H1 (cell line): Measurements from ENCODE around the gene GRK3. TPM values are rescaled to one million over a fixed set of nuclear protein-coding genes. Genes with fewer than 3 reads are reported as not detected.

Experiments used
- CTCF ChIA-PET: fragments of 300-600 bp; sonication (Branson Sonifier 250); formaldehyde crosslinking; loops from one replicate; lab custom pipeline; 2021; ENCODE audit not compliant: partially characterized antibody; lab: Charles Lee
- POLR2A ChIA-PET: fragments of 300-600 bp; sonication (Branson Sonifier 250); formaldehyde crosslinking; loops from one replicate; lab custom pipeline; 2021; ENCODE audit warnings: inconsistent platforms; ENCODE audit not compliant: partially characterized antibody; lab: Charles Lee
- DNase-seq, 2 experiments: peaks; one replicate each; pipeline versions ENCODE4 v3.0.0 to v3.0.0-alpha.2; 2010 to 2022; ENCODE audit warnings: low spot score in 2 of 2, low read depth in 1 of 2, mixed read lengths in 1 of 2
- FAIRE-seq: peaks from 2 replicates; lab custom pipeline; 2011; peaks lifted over from hg19 to GRCh38; lab: Jason Lieb, UNC
- H2AFZ ChIP-seq: 2 replicates; pipeline ENCODE4 v1.8.1; 2012; ENCODE audit warnings: low read length, inconsistent platforms
- H2AK5ac ChIP-seq: 2 replicates; pipeline ENCODE4 v1.6.1; 2013; ENCODE audit warnings: low read depth, low read length
- H2BK120ac ChIP-seq: replicated peaks from 2 replicates; pipeline ENCODE3; 2013; ENCODE audit warnings: low read depth, low read length, inconsistent platforms
- H2BK12ac ChIP-seq: 2 replicates; pipeline ENCODE4 v1.6.1; 2013; ENCODE audit warnings: low read depth, low read length
- H2BK15ac ChIP-seq: 2 replicates; pipeline ENCODE4 v1.6.1; 2013; ENCODE audit warnings: low read length
- H2BK20ac ChIP-seq: 2 replicates; pipeline ENCODE4 v1.6.1; 2013; ENCODE audit warnings: low read length
- H2BK5ac ChIP-seq: 2 replicates; pipeline ENCODE4 v1.6.1; 2013; ENCODE audit warnings: low read depth, low read length
- H3K14ac ChIP-seq: 2 replicates; pipeline ENCODE4 v1.6.1; 2013; ENCODE audit warnings: inconsistent platforms; ENCODE audit not compliant: insufficient read length
- H3K18ac ChIP-seq: 2 replicates; pipeline ENCODE4 v1.6.1; 2013; ENCODE audit warnings: low read length; ENCODE audit errors: extremely low read depth
- H3K23ac ChIP-seq: 2 replicates; pipeline ENCODE4 v1.6.1; 2013; ENCODE audit warnings: inconsistent platforms; ENCODE audit not compliant: insufficient read length
- H3K23me2 ChIP-seq: 2 replicates; pipeline ENCODE4 v1.6.1; 2013; ENCODE audit warnings: low read depth, low read length
- H3K27ac ChIP-seq: 2 replicates; pipeline ENCODE4 v1.6.1; 2011; ENCODE audit warnings: low read depth, low read length, inconsistent platforms
- H3K27me3 ChIP-seq, 4 experiments: replicated peaks in 1 of 4; 1 replicate in 1 of 4; 2 replicates in 3 of 4; pipeline versions ENCODE4 v1.6.1 to v1.8.1; 2011 to 2013; ENCODE audit warnings: low read length in 3 of 4, mild to moderate bottlenecking in 3 of 4, inconsistent platforms in 2 of 4, mixed read lengths in 2 of 4, moderate library complexity in 1 of 4; ENCODE audit not compliant: control insufficient read depth in 3 of 4, insufficient read depth in 3 of 4; ENCODE audit errors: extremely low read depth in 1 of 4
- H3K36me3 ChIP-seq, 4 experiments: 2 replicates each; pipeline versions ENCODE4 v1.6.1 to v1.8.1; 2011 to 2013; ENCODE audit warnings: mild to moderate bottlenecking in 4 of 4, low read length in 3 of 4, moderate library complexity in 2 of 4, control low read depth in 1 of 4, inconsistent platforms in 1 of 4; ENCODE audit not compliant: insufficient read depth in 4 of 4, control insufficient read depth in 2 of 4
- H3K4ac ChIP-seq: replicated peaks from 2 replicates; pipeline ENCODE3; 2013; ENCODE audit warnings: low read length, low read depth, mixed read lengths, inconsistent platforms; ENCODE audit not compliant: insufficient read length
- H3K4me1 ChIP-seq, 4 experiments: replicated peaks in 1 of 4; 1 replicate in 1 of 4; 2 replicates in 3 of 4; pipeline versions ENCODE4 v1.6.1 to v1.8.1; 2011 to 2013; ENCODE audit warnings: low read length in 3 of 4, inconsistent platforms in 2 of 4, mixed read lengths in 1 of 4; ENCODE audit not compliant: insufficient read depth in 4 of 4, control insufficient read depth in 3 of 4
- H3K4me2 ChIP-seq, 2 experiments: 2 replicates each; pipeline versions ENCODE4 v1.6.1 to v1.8.1; 2011 to 2013; ENCODE audit warnings: low read depth in 2 of 2, low read length in 2 of 2, control low read depth in 1 of 2, inconsistent platforms in 1 of 2, mild to moderate bottlenecking in 1 of 2; ENCODE audit not compliant: insufficient read depth in 1 of 2
- H3K4me3 ChIP-seq, 4 experiments: fragments of 200-600, 300-600 bp in 1 of 4; sonication (generic), shearing (Covaris generic), sonication (Bioruptor Twin) in 1 of 4; 2 replicates each; pipeline versions ENCODE4 v1.5.1 to v1.8.1; 2011 to 2016; ENCODE audit warnings: low read length in 4 of 4, low read depth in 3 of 4, control low read depth in 2 of 4, inconsistent platforms in 2 of 4, mild to moderate bottlenecking in 2 of 4, mixed read lengths in 1 of 4, moderate library complexity in 1 of 4; ENCODE audit not compliant: insufficient read depth in 2 of 4; ENCODE audit errors: extremely low read depth in 1 of 4
- H3K56ac ChIP-seq: replicated peaks from 2 replicates; pipeline ENCODE3; 2013; ENCODE audit warnings: low read depth, mild to moderate bottlenecking, mixed read lengths, low read length, inconsistent platforms; ENCODE audit not compliant: insufficient read length
- H3K79me1 ChIP-seq: 2 replicates; pipeline ENCODE4 v1.6.1; 2013; ENCODE audit warnings: low read depth, low read length, control low read depth
- H3K79me2 ChIP-seq, 2 experiments: 2 replicates each; pipeline versions ENCODE4 v1.6.1 to v1.8.1; 2012 to 2013; ENCODE audit warnings: low read length in 2 of 2, mild to moderate bottlenecking in 2 of 2, inconsistent platforms in 1 of 2; ENCODE audit not compliant: insufficient read depth in 2 of 2, control insufficient read depth in 1 of 2
- H3K9ac ChIP-seq, 4 experiments: replicated peaks in 1 of 4; 1 replicate in 1 of 4; 2 replicates in 3 of 4; pipeline versions ENCODE4 v1.6.1 to v1.8.1; 2011 to 2013; ENCODE audit warnings: low read depth in 3 of 4, low read length in 3 of 4, control low read depth in 2 of 4, mild to moderate bottlenecking in 2 of 4, moderate library complexity in 2 of 4, inconsistent platforms in 1 of 4; ENCODE audit errors: extremely low read depth in 1 of 4
- H3K9me3 ChIP-seq, 2 experiments: 2 replicates each; pipeline versions ENCODE4 v1.6.1 to v1.8.1; 2012 to 2013; ENCODE audit warnings: mild to moderate bottlenecking in 2 of 2, moderate library complexity in 2 of 2, control low read depth in 1 of 2, inconsistent platforms in 1 of 2, low read depth in 1 of 2, low read length in 1 of 2, mixed read lengths in 1 of 2; ENCODE audit not compliant: insufficient read depth in 2 of 2
- H4K20me1 ChIP-seq, 2 experiments: replicated peaks in 1 of 2; 2 replicates each; pipeline versions ENCODE3 to v1.8.1; 2011 to 2013; ENCODE audit warnings: inconsistent platforms in 2 of 2, low read length in 2 of 2, mild to moderate bottlenecking in 1 of 2; ENCODE audit not compliant: insufficient read depth in 2 of 2, control insufficient read depth in 1 of 2
- H4K5ac ChIP-seq: 2 replicates; pipeline ENCODE4 v1.6.1; 2013; ENCODE audit warnings: low read length, low read depth, mixed read lengths, inconsistent platforms; ENCODE audit not compliant: insufficient read length
- H4K8ac ChIP-seq: 2 replicates; pipeline ENCODE4 v1.8.0; 2013; ENCODE audit warnings: mild to moderate bottlenecking, moderate library complexity, low read length, inconsistent platforms; ENCODE audit not compliant: insufficient read depth; ENCODE audit errors: extremely low read depth
- H4K91ac ChIP-seq: replicated peaks from 2 replicates; pipeline ENCODE3; 2013; ENCODE audit warnings: low read length, mixed read lengths, inconsistent platforms; ENCODE audit not compliant: insufficient read length
- ATF2 ChIP-seq: IDR thresholded peaks from 2 replicates; pipeline ENCODE4 v1.6.1; 2012; ENCODE audit warnings: low read length, inconsistent platforms
- KDM1A ChIP-seq: fragments of 200-600, 300-600 bp; sonication (generic); IDR thresholded peaks from 2 replicates; pipeline ENCODE4 v1.7.1; 2016; ENCODE audit warnings: mild to moderate bottlenecking, low read length, borderline replicate concordance
- RFX5 ChIP-seq: IDR thresholded peaks from 2 replicates; pipeline ENCODE4 v1.6.1; 2011; ENCODE audit warnings: low read depth, low read length, improper control_type of control experiment, borderline replicate concordance
- RNF2 ChIP-seq: fragments of 200-900, 300-1000 bp; sonication (generic); IDR thresholded peaks from 2 replicates; pipeline ENCODE4 v1.7.1; 2016; ENCODE audit warnings: borderline replicate concordance, low read depth, mild to moderate bottlenecking, antibody characterized with exemption, low read length; ENCODE audit not compliant: poor library complexity, severe bottlenecking; ENCODE audit errors: missing control alignments
- SAP30 ChIP-seq: fragments of 300-600 bp; sonication (generic); IDR thresholded peaks from 2 replicates; pipeline ENCODE4 v1.7.1; 2012; ENCODE audit warnings: low read length, moderate library complexity, mild to moderate bottlenecking, inconsistent platforms; ENCODE audit not compliant: insufficient read depth, insufficient replicate concordance
- SIN3A ChIP-seq, 2 experiments: IDR thresholded peaks in 1 of 2; conservative IDR thresholded peaks in 1 of 2; 2 replicates each; pipeline ENCODE4 v1.6.1; 2011 to 2012; ENCODE audit warnings: low read length in 2 of 2, improper control_type of control experiment in 1 of 2, low read depth in 1 of 2, mild to moderate bottlenecking in 1 of 2
- SIRT6 ChIP-seq: IDR thresholded peaks from one replicate; pipeline ENCODE4 v1.7.1; 2012; ENCODE audit warnings: low read length, inconsistent platforms
- SP4 ChIP-seq: IDR thresholded peaks from 2 replicates; pipeline ENCODE4 v1.6.1; 2012; ENCODE audit warnings: low read length, inconsistent platforms
- TEAD4 ChIP-seq: IDR thresholded peaks from 2 replicates; pipeline ENCODE4 v1.6.1; 2012; ENCODE audit warnings: low read depth, low read length, inconsistent platforms, mixed read lengths
- WGBS, 2 experiments: shearing (Covaris generic) in 1 of 2; methylation state at CpG; one replicate each; pipeline versions ENCODE4 v1.1.6 to v1.1.7; 2013 to 2015; ENCODE audit warnings: low lambda C conversion rate in 2 of 2, mixed read lengths in 2 of 2, inconsistent platforms in 1 of 2, low coverage in 1 of 2, missing lambda C conversion rate in 1 of 2; ENCODE audit not compliant: insufficient replicate concordance in 2 of 2, insufficient coverage in 1 of 2, insufficient read length in 1 of 2; ENCODE audit errors: extremely low coverage in 1 of 2, missing lambda C conversion rate in 1 of 2; 5-methylcytosine and 5-hydroxymethylcytosine counted together
- polyA plus RNA-seq, 7 experiments: library from polyadenylated mRNA; depleted of rRNA in 3 of 7; stranded (reverse) in 5 of 7; unstranded in 2 of 7; fragments of >200 nt in 5 of 7; fragments of 200-250 nt in 2 of 7; gene quantifications; 1 replicate in 5 of 7; 2 replicates in 1 of 7; 4 replicates in 1 of 7; pipeline versions ENCODE4 v1.2.1 to v1.2.3, GENCODE V29; 2011 to 2013; ENCODE audit warnings: missing spikeins in 2 of 7, mixed read lengths in 2 of 7
- total RNA-seq: library from RNA; stranded (reverse); fragmentation: NEBNext Ultra II Directional; extraction: Animal tissue kit (Norgen Biotek cat#: 25700); gene quantifications from 2 replicates; pipeline ENCODE4 v1.2.1, GENCODE V29; 2021

The GRK3 gene
- total and polyA plus RNA-seq, 2 of the 8 experiments (the other 6 are each of a cell fraction or from before 2014, with no cell fraction given), result 7.5 to 35.3 TPM

GRCh38 chr22:25694196-25694907 is 129.9 kb downstream of the GRK3 start:
- H2AFZ ChIP-seq, result no peak overlapping the region
- H3K79me1 ChIP-seq, result no peaks in the 10 kb centered on the region
- H3K14ac ChIP-seq, result no peak overlapping the region
- no peaks in the 10 kb centered on the region; a peak in 1 of 7 replicates for H3K4me1 ChIP-seq
- H3K23me2 ChIP-seq, result no peaks in the 10 kb centered on the region; the same call in 1 of the 2 replicates
- H3K18ac ChIP-seq, result no peak overlapping the region
- H3K4ac ChIP-seq, result no peak overlapping the region
- H2AK5ac ChIP-seq, result no peak overlapping the region
- 89% methylated on average over 16 of the region's 16 CpGs; no CpG with 5 or more reads in 1 of the 2 experiments for WGBS, 2 experiments
- H2BK5ac ChIP-seq, result no peak overlapping the region
- no peak overlapping the region for H2BK12ac ChIP-seq
- H2BK20ac ChIP-seq, result no peak overlapping the region
- H3K9me3 ChIP-seq, result no peaks in the 10 kb centered on the region
- peaks cover 0 to 5% (median 5%) of the 10 kb centered on the region in 4 experiments; a peak in 4 of 8 replicates for H3K36me3 ChIP-seq
- H3K9ac ChIP-seq, result no peak overlapping the region
- POLR2A ChIA-PET, result no interaction called here
- peaks cover 0 to 1% of the 10 kb centered on the region in 2 experiments for H4K20me1 ChIP-seq
- no peak overlapping the region for H3K23ac ChIP-seq
- no peaks in the 10 kb centered on the region for H3K27me3 ChIP-seq
- no peak overlapping the region for H2BK120ac ChIP-seq
- no peak overlapping the region for H3K27ac ChIP-seq
- H3K4me2 ChIP-seq, result no peak overlapping the region
- CTCF ChIA-PET, result interaction anchor here (1.1 to 1.5 kb wide), 2 partner anchors 150 to 232 kb away, joined by 3 read pairs; no protein-coding TSS in a partner anchor
- no peaks in the 10 kb centered on the region for H3K79me2 ChIP-seq
- FAIRE-seq, result no peak
- H4K8ac ChIP-seq, result no peak overlapping the region; the same call in 1 of the 2 replicates
- no peak for DNase-seq
- no peak overlapping the region for H3K4me3 ChIP-seq
- H4K5ac ChIP-seq, result no peak overlapping the region
- H2BK15ac ChIP-seq, result no peak overlapping the region
- H3K56ac ChIP-seq, result no peak overlapping the region
- no peak overlapping the region for H4K91ac ChIP-seq
- no peak for TF ChIP-seq KDM1A
- TF ChIP-seq ATF2, result no peak
- TF ChIP-seq SIRT6, result no peak
- TF ChIP-seq SIN3A (conservative IDR thresholded peaks at IDR 0.05 in 1 of 2, IDR thresholded peaks at IDR 0.05 in 1 of 2; ENCODE audit: low read depth in 1 of 2, low read length in 2 of 2), result no peak
- TF ChIP-seq SAP30, result no peak
- no peak for TF ChIP-seq RFX5
- no peak for TF ChIP-seq SP4
- no peak for TF ChIP-seq TEAD4
- TF ChIP-seq RNF2, result no peak
